Gastrocnemius medialis (tissue), 4 donors: ENCODE data around the gene NCAM2.

Experiments used
- POLR2A ChIP-seq, 2 donors: fragments of 450-650 bp; IDR thresholded peaks; one replicate each; pipeline ENCODE4 v1.6.1; 2017; ENCODE audit warnings: antibody characterized with exemption in 2 of 2, mild to moderate bottlenecking in 2 of 2, moderate library complexity in 2 of 2
- TF ChIP-seq, protein P1 (sequence below), 5 experiments: fragments of 450-650 bp in 3 of 5; fragments of 200-600 bp in 2 of 5; sonication (generic) in 2 of 5; IDR thresholded peaks in 4 of 5; conservative IDR thresholded peaks in 1 of 5; 1 replicate in 4 of 5; 2 replicates in 1 of 5; pipeline ENCODE4 v1.5.1; 2016 to 2019; ENCODE audit warnings: antibody characterized with exemption in 5 of 5, mild to moderate bottlenecking in 3 of 5, moderate library complexity in 3 of 5

DNA sequence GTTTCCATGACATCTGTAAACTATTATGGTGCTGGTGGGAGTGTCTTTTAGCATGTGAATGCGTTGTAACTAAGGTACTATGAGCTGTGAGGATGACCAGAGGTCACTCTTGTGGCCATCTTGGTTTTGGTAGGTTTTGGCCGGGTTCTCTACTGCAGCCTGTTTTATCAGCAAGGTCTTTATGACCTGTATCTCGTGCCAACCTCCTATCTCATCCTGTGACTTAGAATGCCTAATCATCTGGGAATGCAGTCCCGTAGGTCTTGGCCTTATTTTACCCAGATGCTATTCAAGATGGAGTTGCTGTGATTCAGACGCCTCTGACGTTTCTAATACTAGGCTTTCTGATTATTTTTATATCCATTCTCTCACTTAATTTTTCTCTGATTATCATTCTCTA lies 9.4 kb downstream of the NCAM2 start:
- TF ChIP-seq, protein P1, sequence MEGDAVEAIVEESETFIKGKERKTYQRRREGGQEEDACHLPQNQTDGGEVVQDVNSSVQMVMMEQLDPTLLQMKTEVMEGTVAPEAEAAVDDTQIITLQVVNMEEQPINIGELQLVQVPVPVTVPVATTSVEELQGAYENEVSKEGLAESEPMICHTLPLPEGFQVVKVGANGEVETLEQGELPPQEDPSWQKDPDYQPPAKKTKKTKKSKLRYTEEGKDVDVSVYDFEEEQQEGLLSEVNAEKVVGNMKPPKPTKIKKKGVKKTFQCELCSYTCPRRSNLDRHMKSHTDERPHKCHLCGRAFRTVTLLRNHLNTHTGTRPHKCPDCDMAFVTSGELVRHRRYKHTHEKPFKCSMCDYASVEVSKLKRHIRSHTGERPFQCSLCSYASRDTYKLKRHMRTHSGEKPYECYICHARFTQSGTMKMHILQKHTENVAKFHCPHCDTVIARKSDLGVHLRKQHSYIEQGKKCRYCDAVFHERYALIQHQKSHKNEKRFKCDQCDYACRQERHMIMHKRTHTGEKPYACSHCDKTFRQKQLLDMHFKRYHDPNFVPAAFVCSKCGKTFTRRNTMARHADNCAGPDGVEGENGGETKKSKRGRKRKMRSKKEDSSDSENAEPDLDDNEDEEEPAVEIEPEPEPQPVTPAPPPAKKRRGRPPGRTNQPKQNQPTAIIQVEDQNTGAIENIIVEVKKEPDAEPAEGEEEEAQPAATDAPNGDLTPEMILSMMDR (IDR thresholded peaks at IDR 0.05 in 4 of 5, conservative IDR thresholded peaks at IDR 0.05 in 1 of 5) = no peak
- TF ChIP-seq POLR2A (IDR thresholded peaks at IDR 0.05) = no peak
